ENCODE results near the gene SATB2.

SATB2 gene

GRCh38 chr2:199388728-199389268 is 68.9 kb downstream of the SATB2 start:
- no peak for DNase-seq

- no peak for DNase-seq
Observed at GRCh38 chr2:199384043-199384442, 73.7 kb downstream of the SATB2 start.

- no peak for DNase-seq
Observed at GRCh38 chr2:199383021-199383420, 74.7 kb downstream of the SATB2 start.

GRCh38 chr2:199382091-199382490 is 75.6 kb downstream of the SATB2 start:
- DNase-seq = no peak

GRCh38 chr2:199381531-199381930 is 76.2 kb downstream of the SATB2 start:
- DNase-seq = no peak

GRCh38 chr2:199378948-199379650 is 78.6 kb downstream of the SATB2 start:
- DNase-seq = no peak

- DNase-seq = no peak
Observed at GRCh38 chr2:199370150-199370780, 87.5 kb downstream of the SATB2 start.

GRCh38 chr2:199366406-199366805 is 91.3 kb downstream of the SATB2 start:
- DNase-seq = no peak

GRCh38 chr2:199364153-199364552 is 93.6 kb downstream of the SATB2 start:
- DNase-seq = no peak

GRCh38 chr2:199356412-199356811 is 101.3 kb downstream of the SATB2 start:
- no peak for DNase-seq

- DNase-seq = no peak
Observed at GRCh38 chr2:199348871-199349270, 108.9 kb downstream of the SATB2 start.

GRCh38 chr2:199344012-199344411 is 113.7 kb downstream of the SATB2 start:
- no peak for DNase-seq

- no peak for DNase-seq
Observed at GRCh38 chr2:199342334-199342733, 115.4 kb downstream of the SATB2 start.

- DNase-seq = no peak
Observed at GRCh38 chr2:199341123-199341522, 116.6 kb downstream of the SATB2 start.

GRCh38 chr2:199339891-199340605 is 117.7 kb downstream of the SATB2 start:
- no peak for DNase-seq

- DNase-seq = no peak
Observed at GRCh38 chr2:199336546-199336945, 121.2 kb downstream of the SATB2 start.

- DNase-seq = no peak
Observed at GRCh38 chr2:199335502-199335901, 122.2 kb downstream of the SATB2 start.

GRCh38 chr2:199329466-199329865 is 128.3 kb downstream of the SATB2 start:
- DNase-seq = no peak

GRCh38 chr2:199329031-199329430 is 128.7 kb downstream of the SATB2 start:
- DNase-seq = no peak

GRCh38 chr2:199325881-199326280 is 131.9 kb downstream of the SATB2 start:
- DNase-seq = no peak

GRCh38 chr2:199322151-199322550 is 135.6 kb downstream of the SATB2 start:
- no peak for DNase-seq

GRCh38 chr2:199317646-199318045 is 140.1 kb downstream of the SATB2 start:
- no peak for DNase-seq

GRCh38 chr2:199316851-199317250 is 140.9 kb downstream of the SATB2 start:
- DNase-seq = no peak
